GM12878 (cell line): Measurements from ENCODE around the gene TMCC2. TPM values are rescaled to one million over a fixed set of nuclear protein-coding genes. Genes with fewer than 3 reads are reported as not detected.

Source experiments
- ATAC-seq: fragments of 200-7000 bp; cut with Tn5 transposase; 3 replicates; pipeline ENCODE4 v1.9.1; 2020; ENCODE audit warnings: mild to moderate bottlenecking, moderate library complexity
- BruUV-seq: library from RNA; stranded (reverse); fragments of 400-500 nt; replicated peaks from 2 replicates; lab custom pipeline; 2021; lab: Mats Ljungman, UMichigan
- CTCF ChIA-PET: fragments of 300-600 bp; sonication (Branson Sonifier 250); formaldehyde crosslinking; extraction: SDS; loops from one replicate; lab custom pipeline; 2021; ENCODE audit warnings: inconsistent platforms; lab: Yijun Ruan, JAX
- POLR2A ChIA-PET: fragments of 350-600 bp; formaldehyde crosslinking; extraction: SDS; loops from one replicate; lab custom pipeline; 2021; ENCODE audit warnings: inconsistent platforms; lab: Charles Lee
- RAD21 ChIA-PET: fragments of 300-600 bp; sonication (Branson Sonifier 250); formaldehyde crosslinking; loops from one replicate; lab custom pipeline; 2023; ENCODE audit warnings: antibody characterized with exemption; ENCODE audit not compliant: unreplicated experiment; lab: Charles Lee
- SMC1A ChIA-PET: fragments of 300-600 bp; sonication (Branson Sonifier 250); formaldehyde crosslinking; loops from one replicate; lab custom pipeline; 2023; ENCODE audit not compliant: unreplicated experiment, uncharacterized antibody; lab: Charles Lee
- DNase-seq: peaks from one replicate; pipeline ENCODE4 v3.0.0-alpha.2; 2011; ENCODE audit warnings: low read depth, low spot score
- FAIRE-seq: peaks from 3 replicates; lab custom pipeline; 2011; peaks lifted over from hg19 to GRCh38; lab: Jason Lieb, UNC
- H2AFZ ChIP-seq: 2 replicates; pipeline ENCODE4 v1.6.0; 2011; ENCODE audit warnings: low read depth, low read length, control low read depth; ENCODE audit not compliant: control insufficient read depth
- H3K27ac ChIP-seq: 2 replicates; pipeline ENCODE4 v1.5.1; 2011; ENCODE audit warnings: control low read depth; ENCODE audit not compliant: control insufficient read depth, insufficient read depth
- H3K27me3 ChIP-seq, 2 experiments: replicated peaks in 1 of 2; 2 replicates each; pipeline versions ENCODE4 v1.6.0 to v1.6.1; 2011; ENCODE audit warnings: low read length in 1 of 2; ENCODE audit not compliant: control insufficient read depth in 2 of 2, insufficient read depth in 2 of 2
- H3K36me3 ChIP-seq, 2 experiments: 2 replicates each; pipeline ENCODE4 v1.5.1; 2011; ENCODE audit warnings: low read length in 1 of 2; ENCODE audit not compliant: control insufficient read depth in 2 of 2, insufficient read depth in 2 of 2
- H3K4me1 ChIP-seq: 2 replicates; pipeline ENCODE4 v1.6.1; 2011; ENCODE audit warnings: mild to moderate bottlenecking, low read length, moderate library complexity, mixed read lengths; ENCODE audit not compliant: control insufficient read depth, insufficient read depth
- H3K4me2 ChIP-seq: 2 replicates; pipeline ENCODE4 v1.6.0; 2011; ENCODE audit warnings: control low read depth; ENCODE audit not compliant: control insufficient read depth, insufficient read depth
- H3K4me3 ChIP-seq: fragments of 200-600 bp; sonication (generic); 2 replicates; pipeline ENCODE4 v1.5.1; 2016
- H3K79me2 ChIP-seq: 2 replicates; pipeline ENCODE4 v1.6.0; 2011; ENCODE audit warnings: low read length; ENCODE audit not compliant: control insufficient read depth, insufficient read depth
- H3K9ac ChIP-seq: 2 replicates; pipeline ENCODE4 v1.8.0; 2011; ENCODE audit warnings: low read length, control low read depth, mixed read lengths; ENCODE audit not compliant: control insufficient read depth, insufficient read depth
- H3K9me3 ChIP-seq: replicated peaks from 3 replicates; pipeline ENCODE4 v1.5.1; 2011; ENCODE audit warnings: mild to moderate bottlenecking, low read length; ENCODE audit not compliant: control insufficient read depth, insufficient read depth
- H4K20me1 ChIP-seq: 2 replicates; pipeline ENCODE4 v1.6.0; 2011; ENCODE audit not compliant: control insufficient read depth, insufficient read depth
- CREB1 ChIP-seq: IDR thresholded peaks from 2 replicates; pipeline ENCODE4 v1.6.1; 2012; ENCODE audit warnings: low read depth, mild to moderate bottlenecking, inconsistent platforms
- FOXM1 ChIP-seq: IDR thresholded peaks from 2 replicates; pipeline ENCODE4 v1.6.1; 2012; ENCODE audit warnings: low read depth, mild to moderate bottlenecking, inconsistent platforms, low read length, moderate library complexity
- IRF4 ChIP-seq: IDR thresholded peaks from 2 replicates; pipeline ENCODE4 v1.6.1; 2011; ENCODE audit warnings: low read depth, low read length
- PAX5 ChIP-seq: IDR thresholded peaks from 2 replicates; pipeline ENCODE4 v1.6.1; 2011; ENCODE audit warnings: low read depth, low read length, borderline replicate concordance
- RELA ChIP-seq: fragments of 450-650 bp; IDR thresholded peaks from 2 replicates; pipeline ENCODE4 v1.8.0; 2014; ENCODE audit warnings: borderline replicate concordance; ENCODE audit not compliant: partially characterized antibody
- ZNF274 ChIP-seq: IDR thresholded peaks from one replicate; pipeline ENCODE4 v1.8.0; 2011; ENCODE audit not compliant: insufficient read length, insufficient read depth
- ZSCAN29 ChIP-seq: fragments of 450-650 bp; IDR thresholded peaks from 2 replicates; pipeline ENCODE4 v1.6.1; 2017; ENCODE audit warnings: mild to moderate bottlenecking, moderate library complexity
- WGBS: methylation state at CpG from one replicate; pipeline ENCODE4 v1.1.6; 2016; ENCODE audit warnings: low lambda C conversion rate; ENCODE audit not compliant: insufficient replicate concordance, insufficient coverage; ENCODE audit errors: missing lambda C conversion rate; 5-methylcytosine and 5-hydroxymethylcytosine counted together
- in situ Hi-C: fragments of 300-500 bp; cut with MboI; formaldehyde crosslinking; loops from 9 replicates; pipeline ENCODE4 v1.14.3; 2018; ENCODE audit warnings: mixed read lengths
- intact Hi-C: fragments of 100-400 bp; cut with micrococcal nuclease; formaldehyde crosslinking; loops from one replicate; pipeline ENCODE4 v1.14.2; 2022; ENCODE audit not compliant: unreplicated experiment
- polyA plus RNA-seq, 11 experiments: library from polyadenylated mRNA; depleted of rRNA in 4 of 11; unstranded in 6 of 11; stranded (reverse) in 5 of 11; fragments of >200 nt; fragmentation: Nextera tagmentation in 4 of 11; fragmentation: Illumina TruSeq in 1 of 11; extraction: Ambion mirVana in 4 of 11; extraction: Trizol in 1 of 11; gene quantifications; 1 replicate in 1 of 11; 2 replicates in 10 of 11; pipeline versions ENCODE4 v1.2.1 to v1.2.3, GENCODE V29; 2011 to 2016; ENCODE audit warnings: inconsistent platforms in 2 of 11, missing spikeins in 2 of 11, low read depth in 1 of 11
- total RNA-seq, 4 experiments: library from RNA; depleted of rRNA in 3 of 4; stranded (reverse); fragments of >200 nt in 3 of 4; fragmentation: Illumina TruSeq in 1 of 4; extraction: Trizol in 1 of 4; gene quantifications; 2 replicates each; pipeline versions ENCODE4 v1.2.1 to v1.2.3, GENCODE V29; 2013 to 2021
- TF ChIP-seq, protein P1 (sequence below): IDR thresholded peaks from 2 replicates; pipeline ENCODE4 v1.6.1; 2012; ENCODE audit warnings: low read depth, low read length, improper control_type of control experiment

The TMCC2 gene
- total and polyA plus RNA-seq, 10 of the 15 experiments (the other 5 are each of a cell fraction or from before 2014, with no cell fraction given): 0.06 to 2.3 (median 0.76) TPM

DNA sequence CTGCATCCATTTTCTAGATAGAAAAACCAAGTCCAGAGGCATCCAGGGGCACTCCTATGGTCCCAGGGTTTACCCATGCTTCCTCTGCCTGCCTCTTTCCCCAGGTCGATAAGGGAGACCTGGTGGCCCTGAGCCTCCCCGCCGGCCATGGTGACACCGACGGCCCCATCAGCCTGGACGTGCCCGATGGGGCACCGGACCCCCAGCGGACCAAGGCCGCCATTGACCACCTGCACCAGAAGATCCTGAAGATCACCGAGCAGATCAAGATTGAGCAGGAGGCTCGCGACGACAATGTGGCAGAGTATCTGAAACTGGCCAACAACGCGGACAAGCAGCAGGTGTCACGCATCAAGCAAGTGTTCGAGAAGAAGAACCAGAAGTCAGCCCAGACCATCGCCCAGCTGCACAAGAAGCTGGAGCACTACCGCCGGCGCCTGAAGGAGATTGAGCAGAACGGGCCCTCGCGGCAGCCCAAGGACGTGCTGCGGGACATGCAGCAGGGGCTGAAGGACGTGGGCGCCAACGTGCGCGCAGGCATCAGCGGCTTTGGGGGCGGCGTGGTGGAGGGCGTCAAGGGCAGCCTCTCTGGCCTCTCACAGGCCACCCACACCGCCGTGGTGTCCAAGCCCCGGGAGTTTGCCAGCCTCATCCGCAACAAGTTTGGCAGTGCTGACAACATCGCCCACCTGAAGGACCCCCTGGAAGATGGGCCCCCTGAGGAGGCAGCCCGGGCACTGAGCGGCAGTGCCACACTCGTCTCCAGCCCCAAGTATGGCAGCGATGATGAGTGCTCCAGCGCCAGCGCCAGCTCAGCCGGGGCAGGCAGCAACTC is 41.3 kb downstream of the TMCC2 start:
- no peaks in the 10 kb centered on the region for H3K9me3 ChIP-seq
- H3K4me2 ChIP-seq: no peak overlapping the region
- intact Hi-C loops: no loop called here
- H3K79me2 ChIP-seq: no peaks in the 10 kb centered on the region
- H3K27ac ChIP-seq: no peak overlapping the region
- RAD21 ChIA-PET: interaction anchor here (0.8 to 13.6 kb wide), 2 partner anchors 17 to 53 kb away, joined by 3 to 892 read pairs; partner anchors contain the start of gene NUAK2
- DNase-seq: no peak
- no peak for TF ChIP-seq IRF4
- no peak for TF ChIP-seq PAX5
- no peak for TF ChIP-seq ZNF274
- TF ChIP-seq, protein P1, sequence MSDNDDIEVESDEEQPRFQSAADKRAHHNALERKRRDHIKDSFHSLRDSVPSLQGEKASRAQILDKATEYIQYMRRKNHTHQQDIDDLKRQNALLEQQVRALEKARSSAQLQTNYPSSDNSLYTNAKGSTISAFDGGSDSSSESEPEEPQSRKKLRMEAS: no peak
- TF ChIP-seq RELA: no peak
- no peak for TF ChIP-seq ZSCAN29
- TF ChIP-seq FOXM1: no peak
- TF ChIP-seq CREB1: no peak
- TF ChIP-seq, all 136 proteins: peak for 0
- no TSS peak for BruUV-seq
- ChIA-PET SMC1A (interaction anchor here (1.5 to 25.9 kb wide), 2 partner anchors 52 to 85 kb away, joined by 4 to 1445 read pairs; partner anchors contain the start of gene NUAK2), POLR2A (no interaction called here), CTCF (interaction anchor here (2.4 to 42.1 kb wide), 2 partner anchors 42 to 255 kb away, joined by 11 to 2333 read pairs; partner anchors contain the start of gene NUAK2)
- in situ Hi-C loops: no loop called here
- Histone ChIP-seq H3K9ac (no peak overlapping the region), H4K20me1 (no peaks in the 10 kb centered on the region), H3K4me3 (no peak overlapping the region), H3K4me1 (no peaks in the 10 kb centered on the region), H2AFZ (no peak overlapping the region), H3K36me3 (no peaks in the 10 kb centered on the region), H3K27me3 (no peaks in the 10 kb centered on the region; a peak in 1 of 4 replicates)
- FAIRE-seq: no peak
- 80% methylated on average over 48 of the region's 48 CpGs for WGBS
- ATAC-seq: no peak
